Epithelial cell of proximal tubule (primary cell): Measurements from ENCODE around the gene IKBIP. TPM values are rescaled to one million over a fixed set of nuclear protein-coding genes. Genes with fewer than 3 reads are reported as not detected.
A peak's percentile ranks its signal among the peaks of the same experiment; 100 is the strongest.
"Not testable (repeated sequence)": the region's sequence is repeated elsewhere in the genome, so short reads cannot be mapped to it uniquely, and the experiment has no call there.

Experiments
- DNase-seq: peaks from one replicate; pipeline ENCODE4 v3.0.0-alpha.2; 2011; ENCODE audit warnings: low read depth
- H3K4me3 ChIP-seq: 2 replicates; pipeline ENCODE4 v1.5.1; 2011; ENCODE audit warnings: low read depth, mild to moderate bottlenecking, low read length
- CTCF ChIP-seq: conservative IDR thresholded peaks from 2 replicates; pipeline ENCODE4 v1.5.1; 2012; ENCODE audit warnings: low read depth, mild to moderate bottlenecking, low read length
- total RNA-seq: library from RNA; depleted of rRNA; stranded (reverse); fragments of >200 nt; gene quantifications from 2 replicates; pipeline ENCODE4 v1.2.3, GENCODE V29; 2015

Gene IKBIP
- total RNA-seq, 1 donor from 2014 or later = 48.3 TPM

- no peak for DNase-seq
- TF ChIP-seq CTCF = peak; percentile 73
- no peak overlapping the region for H3K4me3 ChIP-seq
Observed at GRCh38 chr12:98653866-98654493, 9.4 kb upstream of the IKBIP start.

- no peak for DNase-seq
- no peak overlapping the region for H3K4me3 ChIP-seq
- TF ChIP-seq CTCF = no peak
Observed at GRCh38 chr12:98651328-98651727, 6.7 kb upstream of the IKBIP start.

GRCh38 chr12:98646294-98647090 lies 1.9 kb upstream of the IKBIP start:
- no peak for DNase-seq
- H3K4me3 ChIP-seq = peak overlapping the region; percentile 89
- peak; percentile 28 for TF ChIP-seq CTCF

GRCh38 chr12:98645572-98646067 lies 1.0 kb upstream of the IKBIP start:
- DNase-seq = no peak
- peak overlapping the region; percentile 89 for H3K4me3 ChIP-seq
- TF ChIP-seq CTCF = no peak

GRCh38 chr12:98644433-98644711 lies 216 bp downstream of the IKBIP start:
- no peak for DNase-seq
- H3K4me3 ChIP-seq = peak overlapping the region; percentile 89
- TF ChIP-seq CTCF = no peak

- not testable (repeated sequence) for H3K4me3 ChIP-seq, DNase-seq
Observed at GRCh38 chr12:98642801-98643200, 1.8 kb downstream of the IKBIP start.

- TF ChIP-seq CTCF = no peak
- H3K4me3 ChIP-seq = no peak overlapping the region
- DNase-seq = no peak
Observed at GRCh38 chr12:98639491-98639890, 5.1 kb downstream of the IKBIP start.
